Nephron progenitor cell (in vitro differentiated cells): Measurements from ENCODE around the gene FLRT1.

Experiments used
- DNase-seq: peaks from one replicate; pipeline ENCODE4 v3.0.0; 2021
- H3K27ac Mint-ChIP-seq: 2 replicates; pipeline ENCODE4 v1.8.0; 2021; ENCODE audit warnings: mild to moderate bottlenecking, moderate library complexity, mixed read lengths
- H3K27me3 Mint-ChIP-seq: 2 replicates; pipeline ENCODE4 v1.8.0; 2021; ENCODE audit warnings: mild to moderate bottlenecking, low read depth, mixed read lengths; ENCODE audit not compliant: poor library complexity
- H3K36me3 Mint-ChIP-seq: 2 replicates; pipeline ENCODE4 v1.8.0; 2021; ENCODE audit warnings: low read depth, mixed read lengths
- H3K4me1 Mint-ChIP-seq: 2 replicates; pipeline ENCODE4 v1.8.0; 2021; ENCODE audit warnings: mixed read lengths
- H3K4me3 Mint-ChIP-seq: 2 replicates; pipeline ENCODE4 v1.8.0; 2021; ENCODE audit warnings: mild to moderate bottlenecking, moderate library complexity, mixed read lengths
- H3K9me3 Mint-ChIP-seq: 2 replicates; pipeline ENCODE4 v1.8.0; 2021; ENCODE audit warnings: mild to moderate bottlenecking, moderate library complexity, mixed read lengths
- TF ChIP-seq, protein P1 (sequence below): fragments of 200-600 bp; sonication (generic); IDR thresholded peaks from 2 replicates; pipeline ENCODE4 v1.5.0; 2021; ENCODE audit warnings: antibody characterized with exemption

The FLRT1 gene

DNA sequence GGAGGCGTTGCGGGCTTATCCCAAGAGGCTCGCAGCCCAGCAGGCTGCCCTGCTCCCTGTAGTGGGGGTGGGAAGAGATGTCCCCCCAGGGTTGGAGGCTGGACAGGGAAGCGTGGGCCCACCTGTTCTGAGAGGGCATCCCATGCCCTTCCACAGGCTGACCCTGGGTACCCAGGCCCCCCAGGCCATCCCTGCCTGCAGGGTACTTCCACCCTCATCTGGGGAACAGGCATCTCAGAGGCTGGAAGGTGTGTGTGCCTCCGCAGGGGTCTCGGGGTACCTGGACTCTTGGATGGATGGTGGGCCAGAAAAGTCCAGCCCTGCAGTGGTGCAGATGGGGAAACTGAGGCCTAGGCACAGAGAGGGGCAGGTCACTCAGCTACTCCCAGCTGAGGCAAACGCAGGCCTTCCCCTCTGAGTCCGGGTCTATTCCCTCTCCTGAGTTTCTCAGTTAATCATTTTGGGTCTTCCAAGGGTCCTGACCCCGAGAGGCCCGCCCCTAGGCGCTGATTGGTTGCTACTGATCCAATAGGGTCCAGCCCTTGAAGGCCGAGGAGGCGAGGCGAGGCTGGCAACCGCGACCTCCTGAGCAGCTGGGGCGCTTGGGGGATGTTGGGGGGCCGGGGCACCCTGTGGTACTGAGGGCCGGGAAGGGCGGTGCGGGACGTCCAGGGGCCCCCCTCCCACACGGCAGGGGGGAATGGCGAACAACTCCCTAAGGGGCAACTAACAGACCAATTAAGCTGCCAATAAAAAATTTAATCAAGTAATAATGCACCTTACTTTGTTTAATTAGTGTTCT lies 23.8 kb downstream of the FLRT1 start:
- Mint-ChIP-seq H3K4me3 (no peak overlapping the region), H3K36me3 (no peaks in the 10 kb centered on the region), H3K27ac (no peak overlapping the region), H3K9me3 (no peaks in the 10 kb centered on the region), H3K4me1 (peaks cover 38% of the 10 kb centered on the region), H3K27me3 (peaks cover 46% of the 10 kb centered on the region)
- TF ChIP-seq, protein P1, sequence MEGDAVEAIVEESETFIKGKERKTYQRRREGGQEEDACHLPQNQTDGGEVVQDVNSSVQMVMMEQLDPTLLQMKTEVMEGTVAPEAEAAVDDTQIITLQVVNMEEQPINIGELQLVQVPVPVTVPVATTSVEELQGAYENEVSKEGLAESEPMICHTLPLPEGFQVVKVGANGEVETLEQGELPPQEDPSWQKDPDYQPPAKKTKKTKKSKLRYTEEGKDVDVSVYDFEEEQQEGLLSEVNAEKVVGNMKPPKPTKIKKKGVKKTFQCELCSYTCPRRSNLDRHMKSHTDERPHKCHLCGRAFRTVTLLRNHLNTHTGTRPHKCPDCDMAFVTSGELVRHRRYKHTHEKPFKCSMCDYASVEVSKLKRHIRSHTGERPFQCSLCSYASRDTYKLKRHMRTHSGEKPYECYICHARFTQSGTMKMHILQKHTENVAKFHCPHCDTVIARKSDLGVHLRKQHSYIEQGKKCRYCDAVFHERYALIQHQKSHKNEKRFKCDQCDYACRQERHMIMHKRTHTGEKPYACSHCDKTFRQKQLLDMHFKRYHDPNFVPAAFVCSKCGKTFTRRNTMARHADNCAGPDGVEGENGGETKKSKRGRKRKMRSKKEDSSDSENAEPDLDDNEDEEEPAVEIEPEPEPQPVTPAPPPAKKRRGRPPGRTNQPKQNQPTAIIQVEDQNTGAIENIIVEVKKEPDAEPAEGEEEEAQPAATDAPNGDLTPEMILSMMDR: no peak
- peak; percentile 60 for DNase-seq

DNA sequence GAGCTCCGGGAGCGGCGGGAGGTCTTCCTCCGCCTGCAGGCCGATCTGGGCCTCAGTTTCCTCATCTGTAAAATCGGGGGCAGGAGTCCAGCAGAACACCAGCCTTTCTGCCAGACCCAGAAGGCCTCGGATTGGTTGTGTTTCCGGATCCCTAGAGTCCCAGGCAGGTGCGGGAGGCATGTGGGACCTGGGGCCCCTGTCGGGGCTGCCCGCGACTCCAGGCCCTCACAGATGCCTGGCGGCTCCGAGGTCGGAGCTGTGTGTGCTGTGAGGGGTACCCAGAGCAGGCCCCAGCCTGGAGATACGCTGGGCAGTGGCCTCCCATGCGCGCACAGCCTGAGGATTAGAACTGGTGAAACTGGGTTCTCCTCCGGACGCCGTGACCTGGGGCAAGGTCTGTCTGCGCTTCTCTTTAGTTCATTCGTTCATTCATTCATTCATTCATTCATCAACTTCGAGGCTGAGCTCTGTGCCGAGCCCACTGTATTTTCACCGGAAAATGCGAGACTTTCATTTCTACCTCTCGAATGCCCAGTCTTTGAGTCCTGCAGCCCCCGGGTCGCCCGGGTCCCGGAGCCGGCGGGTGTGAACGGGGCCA lies 24.6 kb downstream of the FLRT1 start:
- Mint-ChIP-seq H3K9me3 (no peaks in the 10 kb centered on the region), H3K4me1 (peaks cover 35% of the 10 kb centered on the region), H3K36me3 (no peaks in the 10 kb centered on the region), H3K4me3 (peak overlapping the region; percentile 69), H3K27ac (no peak overlapping the region), H3K27me3 (peaks cover 42% of the 10 kb centered on the region)
- no peak for DNase-seq
- TF ChIP-seq, protein P1: no peak

DNA sequence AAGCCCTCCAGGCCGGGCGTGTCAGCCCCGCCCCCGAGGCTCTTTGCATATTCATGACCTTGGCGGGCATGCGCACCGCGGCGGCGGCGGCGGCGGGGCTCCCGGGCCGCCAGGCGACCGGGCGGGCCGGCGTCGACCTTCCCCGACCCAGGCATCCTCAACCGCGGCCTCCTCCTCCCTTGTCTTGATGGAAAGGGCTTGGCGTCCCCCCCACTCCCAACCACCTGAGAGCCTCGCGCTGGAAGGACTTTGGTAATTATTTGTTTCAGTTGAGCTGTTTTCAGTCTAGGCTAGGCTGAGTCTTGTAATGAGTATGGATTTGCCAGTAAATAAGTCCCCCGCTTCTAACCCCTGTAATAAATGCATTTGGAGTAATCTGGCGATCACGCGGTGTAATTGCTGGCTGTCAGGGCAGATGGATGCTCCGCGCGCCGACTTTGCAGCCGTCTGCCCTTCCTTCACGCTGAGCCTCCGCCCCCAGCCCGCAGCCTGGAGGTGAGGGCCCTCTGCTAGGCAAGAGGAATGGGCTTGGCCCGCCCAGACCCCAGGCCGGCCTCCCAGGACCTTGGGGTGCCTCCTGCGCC lies 25.2 kb downstream of the FLRT1 start:
- Mint-ChIP-seq H3K9me3 (no peaks in the 10 kb centered on the region), H3K4me3 (peak overlapping the region; percentile 75), H3K36me3 (no peaks in the 10 kb centered on the region), H3K4me1 (peaks cover 31% of the 10 kb centered on the region), H3K27me3 (peaks cover 42% of the 10 kb centered on the region), H3K27ac (no peak overlapping the region)
- TF ChIP-seq, protein P1: no peak
- peak; percentile 89 for DNase-seq

DNA sequence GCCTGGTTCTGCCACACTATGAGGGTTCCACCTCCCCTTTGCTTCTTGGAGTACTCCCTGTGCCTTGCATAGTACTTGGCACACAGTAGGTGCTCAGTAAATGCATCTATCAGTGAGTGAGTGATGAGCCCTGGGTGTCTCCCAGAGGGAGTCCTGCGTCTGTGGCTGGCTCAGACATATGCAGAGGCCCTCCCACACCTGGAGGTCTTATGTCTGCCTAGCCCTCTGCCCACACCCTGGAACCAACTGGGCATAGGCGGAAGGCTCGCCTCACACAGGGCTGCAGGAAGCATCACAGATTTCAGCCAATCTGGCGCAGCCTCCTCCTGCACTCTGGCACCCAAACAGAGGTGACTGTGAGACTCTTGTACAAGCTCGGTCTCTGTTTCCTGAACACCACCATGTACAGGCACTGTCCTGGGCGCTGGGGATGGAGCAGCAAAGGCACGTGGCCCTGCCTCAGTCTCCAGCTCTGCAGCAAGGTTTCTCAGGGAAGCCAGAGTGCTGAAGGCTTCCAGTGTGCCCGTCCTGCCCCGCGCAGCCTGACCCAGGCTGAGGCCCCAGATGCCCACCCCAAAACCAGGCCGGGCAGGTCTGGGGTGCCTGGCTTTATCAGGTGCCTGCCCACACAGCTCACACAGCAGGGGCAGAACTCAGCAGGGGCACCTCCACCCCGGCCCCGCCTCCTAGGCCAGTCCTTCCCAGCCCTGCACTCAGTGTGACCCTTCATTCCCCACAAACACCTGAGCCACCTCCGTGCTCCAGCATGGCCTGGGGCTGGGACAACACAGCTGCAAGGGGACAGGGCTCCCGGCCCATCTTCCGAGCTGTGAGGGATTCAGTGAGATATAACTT lies 26.7 kb downstream of the FLRT1 start:
- no peak for DNase-seq
- Mint-ChIP-seq H3K27me3 (peaks cover 45% of the 10 kb centered on the region), H3K36me3 (no peaks in the 10 kb centered on the region), H3K4me1 (peaks cover 41% of the 10 kb centered on the region), H3K4me3 (peak overlapping the region; percentile 50), H3K9me3 (no peaks in the 10 kb centered on the region), H3K27ac (no peak overlapping the region)
- TF ChIP-seq, protein P1: no peak

DNA sequence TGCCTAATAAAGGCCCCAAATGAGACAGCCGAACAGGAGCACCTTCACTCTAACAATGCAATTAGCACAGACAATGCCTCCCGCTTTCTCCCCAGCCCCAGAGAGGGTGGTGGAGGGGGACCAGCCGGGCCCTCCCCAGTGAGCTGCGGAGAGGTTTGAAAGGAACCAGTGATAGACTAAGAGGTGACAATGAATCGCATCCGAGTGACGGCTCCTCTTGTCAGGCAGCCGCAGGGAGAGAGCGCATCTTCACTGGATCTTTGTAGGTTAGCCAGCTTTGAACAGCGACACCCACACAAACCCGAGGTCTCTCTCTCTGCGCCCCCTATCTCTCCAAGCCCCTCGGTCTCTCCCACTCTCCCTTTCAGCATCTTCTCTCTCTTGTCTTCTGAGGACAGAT lies 28.0 kb downstream of the FLRT1 start:
- TF ChIP-seq, protein P1: no peak
- DNase-seq: no peak
- Mint-ChIP-seq H3K4me3 (no peak overlapping the region), H3K27ac (no peak overlapping the region), H3K4me1 (peaks cover 53% of the 10 kb centered on the region), H3K27me3 (peaks cover 48% of the 10 kb centered on the region), H3K36me3 (no peaks in the 10 kb centered on the region), H3K9me3 (no peaks in the 10 kb centered on the region)
